GM21529 (cell line): ENCODE data around the gene ATG7.

Experiments used
- ATAC-seq: cut with Tn5 transposase; IDR thresholded peaks from one replicate; pipeline ENCODE4 v1.9.1; 2021; ENCODE audit not compliant: unreplicated experiment

Gene ATG7

DNA sequence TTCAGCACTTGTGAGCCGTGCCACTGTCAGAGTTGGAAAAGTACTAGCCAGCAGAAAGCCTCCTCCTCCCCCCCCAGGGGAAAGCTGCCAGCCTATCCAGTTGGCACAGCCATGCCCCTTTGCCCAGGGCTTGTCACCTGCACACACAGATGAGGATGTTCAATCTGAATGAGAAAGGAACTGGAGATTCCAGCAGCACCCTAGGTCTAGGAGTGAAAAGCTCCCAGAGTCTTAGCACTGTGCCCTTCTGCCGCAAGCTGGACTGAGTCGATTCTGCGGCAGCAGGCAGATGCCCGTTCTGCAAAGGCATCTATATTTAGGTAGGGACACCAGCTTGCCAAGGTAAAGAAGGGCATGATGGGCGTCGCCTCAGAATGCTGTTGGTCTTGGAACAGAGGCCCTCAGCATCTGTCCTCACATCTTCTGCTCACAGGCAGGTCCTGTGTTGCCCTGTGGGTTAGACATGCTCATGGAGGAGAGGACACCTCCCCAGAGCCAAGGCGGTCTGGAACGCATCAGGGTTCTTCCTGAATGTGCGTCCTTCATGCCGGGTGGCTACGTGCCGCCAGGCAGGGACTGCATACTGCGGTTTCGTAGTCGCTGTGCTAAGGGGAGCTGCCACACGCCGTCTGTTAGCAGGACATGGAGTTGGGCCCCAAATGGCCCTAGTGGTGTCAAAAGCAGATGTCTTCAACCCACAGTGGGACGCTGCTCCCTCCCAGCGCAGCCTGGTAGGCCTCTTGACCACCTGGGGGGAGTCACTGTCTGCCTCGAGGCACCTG is 262.0 kb downstream of the ATG7 start:
- ATAC-seq: no peak

- no peak for ATAC-seq
Measured at GRCh38 chr3:11534793-11535101, 262.6 kb downstream of the ATG7 start.

DNA sequence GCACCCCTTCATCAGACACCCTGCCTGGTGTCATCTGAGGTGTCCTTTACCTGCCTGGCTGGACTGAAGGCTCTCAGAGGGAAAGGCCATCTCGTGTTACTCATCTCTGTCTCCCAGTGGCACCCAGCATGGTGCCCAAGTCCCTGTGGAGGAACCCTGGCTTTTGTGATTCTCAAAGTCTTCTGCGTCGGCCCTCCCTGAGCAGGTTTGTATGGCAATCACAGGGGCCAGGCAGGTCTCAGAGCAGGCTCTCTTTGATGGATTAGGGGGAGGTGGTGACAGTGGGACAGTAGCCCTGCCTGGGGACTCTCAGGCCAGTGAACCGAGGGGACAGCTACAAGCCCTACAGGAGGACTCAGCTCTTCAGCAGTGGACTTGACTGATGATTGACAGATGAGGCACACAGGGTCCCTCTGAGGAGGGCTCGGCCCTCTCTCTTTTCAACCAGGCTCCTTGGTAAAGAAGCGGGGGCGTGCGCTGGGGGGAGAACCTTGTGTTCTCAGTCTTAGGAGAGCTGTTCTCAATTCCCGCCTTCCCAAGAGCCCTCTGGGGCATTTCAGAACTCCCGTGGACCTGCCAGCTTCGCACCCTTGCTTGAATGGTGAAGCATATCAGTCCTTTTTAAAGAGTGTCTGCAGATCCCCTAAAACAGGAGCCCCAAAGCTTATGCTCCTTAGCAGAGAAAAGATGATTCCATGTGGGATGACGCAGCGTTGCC is 263.2 kb downstream of the ATG7 start:
- no peak for ATAC-seq

DNA sequence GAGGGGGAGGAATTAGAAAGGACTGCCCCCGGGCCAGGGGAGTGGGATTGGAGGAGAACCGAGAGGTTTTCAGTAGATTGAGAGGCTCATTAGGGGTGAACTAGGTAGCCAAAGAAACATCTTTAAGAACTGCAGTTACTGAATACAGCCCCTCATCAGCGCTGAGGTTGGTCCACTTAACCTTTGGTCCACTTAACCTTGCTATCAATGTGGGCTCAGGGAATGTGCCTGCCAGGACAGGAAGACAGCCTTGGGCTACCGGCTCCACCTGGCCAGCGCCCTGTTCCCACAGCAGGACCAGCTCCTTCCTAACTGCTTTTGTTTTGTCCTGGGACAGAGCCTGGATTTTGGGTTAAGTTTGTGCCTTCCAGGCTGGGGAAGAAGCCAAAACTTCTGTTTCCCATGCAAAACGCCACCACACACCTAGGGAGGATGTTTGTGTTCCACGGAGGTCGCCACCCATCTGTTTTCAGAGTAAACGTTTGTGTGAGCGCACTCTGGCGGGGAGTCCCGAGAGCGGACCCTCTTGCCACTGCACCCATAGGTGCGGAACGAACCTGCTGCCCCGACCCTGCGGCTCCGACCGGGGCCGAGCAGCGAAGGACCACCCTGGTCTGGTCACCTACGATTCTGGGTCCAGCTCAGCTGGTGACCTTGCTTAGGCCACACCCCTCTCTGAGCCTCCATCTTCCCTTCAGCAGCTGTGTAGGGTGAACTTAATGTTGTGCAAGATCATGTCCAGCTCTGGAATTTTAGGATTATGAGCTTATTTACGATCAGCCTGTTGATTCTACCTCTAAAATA is 264.1 kb downstream of the ATG7 start:
- no peak for ATAC-seq

DNA sequence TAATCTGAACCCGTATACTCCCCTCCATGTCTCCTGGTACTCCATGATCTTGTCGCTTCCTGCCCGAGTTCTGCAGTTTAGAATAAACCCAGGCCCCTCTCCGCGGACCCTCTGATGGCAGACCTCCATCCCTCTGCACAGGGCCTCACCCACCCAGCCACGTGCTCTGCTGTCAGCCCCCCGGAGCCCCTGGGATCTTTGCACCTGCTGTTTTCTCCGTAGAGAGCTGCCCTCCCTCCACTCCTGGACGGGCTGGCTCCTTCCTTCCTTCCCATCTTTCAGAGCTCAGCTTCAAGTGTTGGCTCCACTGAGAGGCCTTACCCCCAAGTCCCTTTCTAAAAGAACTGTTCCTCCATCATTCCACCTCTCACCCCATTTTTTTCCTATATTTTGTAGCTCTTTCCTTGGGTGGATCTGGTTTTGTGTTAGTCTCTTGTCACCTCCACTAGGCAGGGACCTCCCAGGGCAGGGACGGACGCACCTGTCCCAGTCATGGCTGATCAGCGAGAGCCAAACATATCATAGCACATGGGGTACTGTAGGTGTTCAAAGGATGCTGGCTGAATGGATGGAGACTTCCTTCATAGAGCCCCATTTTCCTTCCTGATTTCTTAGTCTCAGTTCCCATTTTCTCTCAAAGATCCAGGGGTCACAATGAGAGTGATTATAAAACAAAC is 264.9 kb downstream of the ATG7 start:
- ATAC-seq: no peak

DNA sequence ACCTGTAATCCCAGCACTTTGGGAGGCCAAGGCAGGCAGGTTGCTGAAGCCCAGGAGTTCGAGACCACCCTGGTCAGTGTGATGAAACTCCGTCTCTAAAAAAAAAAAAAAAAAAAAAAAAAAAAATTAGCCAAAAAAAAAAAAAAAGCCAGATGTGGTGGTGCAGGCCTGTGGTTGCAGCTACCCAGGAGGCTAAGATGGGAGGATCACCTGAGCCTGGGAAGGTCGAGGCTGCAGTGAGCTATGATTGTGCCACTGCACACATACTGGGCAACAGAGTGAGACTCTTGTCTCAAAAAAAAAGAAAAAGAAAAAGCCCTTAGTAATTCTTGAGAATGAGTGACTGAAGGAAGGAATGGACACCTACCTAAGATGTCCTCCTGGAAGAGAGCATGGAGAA is 266.4 kb downstream of the ATG7 start:
- ATAC-seq: no peak

DNA sequence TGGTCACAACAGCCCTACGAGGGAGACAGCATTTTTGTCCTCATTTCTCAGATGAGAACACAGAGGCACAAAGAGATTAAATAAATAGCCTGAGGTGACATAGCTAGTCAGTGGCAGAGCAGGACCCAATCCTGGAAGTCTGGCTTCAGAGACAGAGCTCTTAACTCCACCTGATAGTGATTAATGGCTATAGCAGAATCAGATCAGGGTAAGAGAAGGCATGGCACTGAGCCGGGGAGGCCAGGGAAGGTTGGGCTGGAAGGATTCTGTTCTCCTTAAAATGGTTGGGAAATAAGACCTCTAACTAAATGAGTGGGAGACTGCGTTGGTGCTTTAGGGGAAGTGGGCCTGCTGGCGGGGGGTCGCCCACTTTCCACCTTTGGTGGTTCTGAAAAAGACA is 267.0 kb downstream of the ATG7 start:
- ATAC-seq: no peak

GRCh38 chr3:11539677-11540076 is 267.5 kb downstream of the ATG7 start:
- ATAC-seq: no peak

DNA sequence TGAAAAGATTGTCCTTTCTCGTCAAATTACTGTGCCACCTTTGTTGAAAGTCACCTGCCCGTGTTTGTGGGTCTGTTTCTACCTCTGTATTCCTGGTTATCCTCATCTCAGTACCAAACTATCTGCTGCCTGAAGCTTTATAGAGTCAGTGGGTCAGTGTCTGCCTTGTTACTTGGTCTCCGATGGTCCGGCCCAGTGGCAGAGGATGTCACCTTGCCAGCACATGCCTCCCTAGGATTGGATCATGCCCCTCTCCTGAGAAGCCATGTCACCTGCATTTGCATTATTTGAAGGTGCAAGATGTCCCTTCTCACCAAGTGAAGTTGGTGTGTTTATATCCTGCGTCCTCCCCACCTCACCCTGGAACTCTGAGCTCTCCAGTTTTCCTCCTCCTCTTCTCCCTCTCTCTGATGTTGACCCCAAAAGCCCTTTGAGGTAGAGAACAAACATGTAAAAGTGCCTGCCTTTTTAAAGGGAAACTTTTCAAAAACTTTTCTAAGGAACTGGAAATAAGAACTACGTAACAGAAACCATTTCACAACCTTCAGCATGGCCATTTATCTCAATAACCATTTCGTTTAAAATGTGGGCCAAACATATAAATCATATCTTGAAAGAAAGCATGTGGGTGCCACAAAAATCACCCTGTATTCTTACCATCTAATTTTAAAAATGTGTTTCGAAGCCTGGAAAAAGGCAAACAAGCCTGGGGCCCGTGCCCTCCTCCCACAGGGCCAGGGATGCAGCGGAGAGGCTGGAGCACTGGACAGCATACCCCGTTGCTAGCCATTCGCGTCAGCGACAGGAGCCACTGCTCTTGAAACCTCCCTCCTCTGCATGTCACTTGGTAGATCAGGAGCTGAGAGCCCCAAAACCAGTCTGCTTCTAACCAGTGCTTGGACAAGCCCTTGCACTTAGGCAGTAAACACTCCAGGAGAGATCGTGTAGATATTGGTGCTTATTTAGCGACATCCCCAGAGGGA is 269.4 kb downstream of the ATG7 start:
- no peak for ATAC-seq

GRCh38 chr3:11542551-11542950 is 270.4 kb downstream of the ATG7 start:
- ATAC-seq: no peak

DNA sequence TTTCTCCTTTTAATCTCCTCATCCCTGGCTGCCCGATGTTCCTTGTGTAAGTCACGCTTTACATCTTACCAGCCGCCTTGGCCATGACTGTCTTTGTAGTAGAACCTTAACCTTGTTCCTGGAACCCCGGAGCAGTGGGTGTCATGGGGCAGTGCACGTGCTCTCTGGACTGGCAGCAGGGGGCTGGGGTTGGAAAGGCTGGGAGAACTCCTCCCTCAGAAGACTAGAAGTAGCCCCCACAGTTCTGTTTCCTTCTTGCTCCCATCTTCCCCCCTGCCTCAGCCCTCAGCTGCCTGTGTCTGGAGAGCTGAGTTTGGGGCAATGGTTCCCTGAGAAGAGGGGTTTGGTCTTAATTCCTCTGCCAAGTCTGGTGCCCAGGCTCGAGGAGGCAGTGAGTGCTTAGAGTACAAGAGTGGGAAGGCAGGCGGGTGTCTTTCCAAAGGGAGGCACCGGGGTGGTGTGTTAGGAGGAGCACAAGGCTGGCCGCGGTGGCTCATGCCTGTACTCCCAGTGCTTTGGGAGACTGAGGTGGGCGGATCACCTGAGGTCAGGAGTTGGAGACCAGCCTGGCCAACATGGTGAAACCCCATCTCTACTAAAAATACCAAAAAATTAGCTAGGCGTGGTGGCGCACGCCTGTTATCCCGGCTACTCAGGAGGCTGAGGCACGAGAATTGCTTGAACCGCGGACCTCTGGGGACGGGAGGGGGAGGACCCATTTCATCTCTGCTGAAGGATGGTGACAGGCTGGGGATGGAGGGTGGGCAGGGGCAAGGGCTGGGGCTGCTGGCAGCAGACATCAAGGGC is 271.1 kb downstream of the ATG7 start:
- no peak for ATAC-seq

DNA sequence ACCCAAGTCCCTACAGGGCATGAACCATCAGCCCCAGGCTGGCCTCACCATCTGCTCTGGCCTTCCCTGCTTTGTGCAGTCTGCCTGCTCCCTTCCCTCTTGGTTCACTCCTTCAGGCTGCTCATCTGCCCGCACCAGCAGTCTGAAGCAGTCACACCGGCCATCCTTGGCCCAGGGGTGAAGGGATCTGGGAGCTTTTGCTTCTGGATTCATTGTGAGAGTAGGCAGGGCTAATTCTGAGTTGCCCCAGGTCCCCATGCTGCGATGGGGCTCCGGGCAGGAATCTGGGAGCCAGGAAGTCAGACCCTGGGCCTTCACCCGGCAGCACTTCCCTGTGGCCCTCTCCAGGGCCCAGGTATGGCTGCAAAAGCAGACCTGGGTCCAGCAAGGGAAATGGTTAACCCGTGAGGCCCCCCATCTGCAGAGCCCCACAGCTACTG is 271.8 kb downstream of the ATG7 start:
- no peak for ATAC-seq

GRCh38 chr3:11544412-11545181 is 272.4 kb downstream of the ATG7 start:
- ATAC-seq: no peak

DNA sequence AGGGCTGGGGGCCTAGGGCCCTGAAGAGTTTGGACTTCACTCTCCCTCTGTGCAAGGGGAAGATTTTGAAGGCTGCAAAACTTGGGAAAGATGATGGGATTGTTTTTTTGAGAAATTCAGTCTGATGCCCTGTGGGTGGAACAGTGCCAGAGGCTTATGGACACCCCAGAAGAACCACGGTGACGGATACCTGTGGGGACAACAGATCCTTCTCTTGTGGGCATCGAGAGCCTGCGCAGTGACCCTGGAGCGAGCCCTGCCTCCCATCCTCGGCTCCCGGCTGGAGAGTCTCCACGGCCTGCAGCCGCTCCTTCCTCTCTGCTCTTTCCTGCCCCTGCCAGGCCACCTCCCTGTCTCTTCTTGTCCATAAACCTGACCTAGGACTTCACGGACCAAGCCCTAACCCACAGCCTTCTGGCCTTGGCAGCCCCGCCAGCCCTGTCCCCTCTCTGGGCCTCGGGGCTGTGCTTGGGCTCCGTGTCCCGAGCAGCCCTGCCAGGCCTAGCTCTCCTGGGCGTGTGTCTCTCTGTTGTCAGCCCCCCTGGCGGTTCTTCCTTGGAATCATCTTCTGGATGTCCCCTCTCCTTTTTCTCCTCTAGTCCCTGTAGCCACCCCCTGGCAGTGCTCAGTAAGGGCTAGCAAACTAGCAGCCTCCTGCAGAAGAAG is 273.1 kb downstream of the ATG7 start:
- no peak for ATAC-seq

DNA sequence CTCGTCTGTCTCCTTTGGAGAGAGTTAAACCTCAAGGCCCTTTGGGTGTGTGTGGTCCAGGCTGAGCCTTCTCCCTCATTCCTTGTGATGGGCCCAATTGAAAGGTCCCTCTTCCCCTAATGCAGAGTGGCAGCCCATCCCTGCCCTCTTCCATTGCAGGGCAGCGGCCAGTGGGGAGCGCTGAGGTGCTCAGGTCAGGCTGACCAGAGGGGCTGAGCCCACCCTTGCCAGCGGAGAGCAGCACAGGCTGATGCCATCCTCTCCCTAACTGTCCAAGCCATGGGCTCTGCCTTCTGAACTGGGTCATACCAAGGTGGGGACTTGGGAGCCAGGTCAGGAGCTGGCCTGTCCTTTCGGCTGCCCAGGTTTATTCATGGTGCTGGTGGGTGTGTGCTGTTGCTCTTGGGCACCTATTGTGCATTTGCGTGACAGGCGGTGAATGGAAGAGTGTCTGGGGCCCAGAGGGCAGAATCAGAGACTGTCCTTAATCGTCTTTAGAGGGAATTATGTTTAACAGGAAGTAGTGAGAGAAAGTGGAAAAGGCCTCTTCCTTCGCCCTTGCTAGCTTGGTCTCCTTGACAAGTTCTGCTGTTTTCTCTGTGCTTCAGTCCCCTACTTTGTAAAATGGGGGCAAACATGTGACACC is 274.6 kb downstream of the ATG7 start:
- ATAC-seq: no peak

- ATAC-seq: no peak
Measured at GRCh38 chr3:11547498-11547897, 275.3 kb downstream of the ATG7 start.

DNA sequence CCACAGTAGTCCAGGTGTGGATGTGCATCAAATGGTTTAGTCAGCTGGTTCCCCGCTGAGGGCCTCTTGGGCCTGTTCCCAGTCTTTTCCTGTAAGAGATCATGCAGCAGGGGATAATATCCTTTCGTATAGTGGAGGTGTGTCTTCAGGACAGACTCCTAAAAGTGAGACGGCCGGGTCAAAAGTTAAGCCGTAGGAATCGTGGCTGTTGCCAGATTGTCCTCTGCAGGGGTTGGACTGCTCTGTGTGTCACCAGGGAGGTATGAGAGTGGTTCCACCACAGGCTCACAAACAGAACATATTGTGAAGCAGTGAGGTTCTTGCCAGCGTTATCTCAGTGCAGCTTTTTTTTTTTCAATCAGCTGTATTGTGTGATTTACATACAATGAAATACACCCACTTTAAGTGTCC is 276.5 kb downstream of the ATG7 start:
- no peak for ATAC-seq
